IMR-90 (cell line): ENCODE data around the gene DNAAF3. TPM values are rescaled to one million over a fixed set of nuclear protein-coding genes. Genes with fewer than 3 reads are reported as not detected.

Source experiments
- ATAC-seq: fragments of 200-7000 bp; cut with Tn5 transposase; 2 replicates; pipeline ENCODE4 v1.9.1; 2020; ENCODE audit warnings: low read depth, mild to moderate bottlenecking, moderate library complexity
- BruUV-seq: library from RNA; stranded (reverse); fragments of 400-500 nt; replicated peaks from 2 replicates; lab custom pipeline; 2021; lab: Mats Ljungman, UMichigan
- CTCF ChIA-PET: fragments of 300-600 bp; formaldehyde crosslinking; extraction: SDS; loops from one replicate; lab custom pipeline; 2021; ENCODE audit warnings: antibody characterized with exemption; lab: Yijun Ruan, JAX
- POLR2A ChIA-PET: fragments of 300-600 bp; sonication (Branson Sonifier 250); formaldehyde crosslinking; loops from one replicate; lab custom pipeline; 2022; ENCODE audit warnings: antibody characterized with exemption; ENCODE audit not compliant: unreplicated experiment; lab: Charles Lee
- DNase-seq: peaks from one replicate; pipeline ENCODE4 v3.0.0; 2013
- H2AFZ ChIP-seq: replicated peaks from 2 replicates; pipeline ENCODE3; 2013; ENCODE audit warnings: low read length, mild to moderate bottlenecking; ENCODE audit not compliant: poor library complexity
- H2AK5ac ChIP-seq: 2 replicates; pipeline ENCODE4 v1.6.1; 2013; ENCODE audit warnings: low read depth, low read length, inconsistent platforms
- H2AK9ac ChIP-seq: replicated peaks from 2 replicates; pipeline ENCODE3; 2013; ENCODE audit warnings: mild to moderate bottlenecking, low read depth, low read length, moderate library complexity; ENCODE audit not compliant: poor library complexity
- H2BK120ac ChIP-seq: 2 replicates; pipeline ENCODE4 v1.6.1; 2013; ENCODE audit warnings: low read depth, low read length, inconsistent platforms
- H2BK15ac ChIP-seq: 3 replicates; pipeline ENCODE4 v1.6.1; 2013; ENCODE audit warnings: low read depth, low read length, inconsistent platforms
- H2BK20ac ChIP-seq: 2 replicates; pipeline ENCODE4 v1.6.1; 2013; ENCODE audit warnings: low read depth, mild to moderate bottlenecking, inconsistent platforms, low read length, moderate library complexity
- H2BK5ac ChIP-seq: 2 replicates; pipeline ENCODE4 v1.6.1; 2013; ENCODE audit warnings: mild to moderate bottlenecking, low read depth, low read length, inconsistent platforms; ENCODE audit not compliant: poor library complexity, severe bottlenecking
- H3K14ac ChIP-seq: replicated peaks from 2 replicates; pipeline ENCODE4 v1.6.1; 2013; ENCODE audit warnings: low read depth, low read length, inconsistent platforms
- H3K18ac ChIP-seq: 2 replicates; pipeline ENCODE4 v1.6.1; 2013; ENCODE audit warnings: low read depth, low read length, control low read depth
- H3K23ac ChIP-seq: 2 replicates; pipeline ENCODE4 v1.6.1; 2013; ENCODE audit warnings: low read depth, low read length, inconsistent platforms
- H3K27ac ChIP-seq: 2 replicates; pipeline ENCODE4 v1.5.1; 2013; ENCODE audit warnings: mild to moderate bottlenecking, control low read depth, low read length; ENCODE audit not compliant: insufficient read depth
- H3K27me3 ChIP-seq: 2 replicates; pipeline ENCODE4 v1.6.1; 2013; ENCODE audit warnings: low read length; ENCODE audit not compliant: control insufficient read depth, insufficient read depth
- H3K36me3 ChIP-seq: 2 replicates; pipeline ENCODE4 v1.6.1; 2013; ENCODE audit warnings: low read length, mixed read lengths; ENCODE audit not compliant: control insufficient read depth, insufficient read depth
- H3K4ac ChIP-seq: 2 replicates; pipeline ENCODE4 v1.6.1; 2013; ENCODE audit warnings: low read depth, low read length, inconsistent platforms
- H3K4me1 ChIP-seq: 2 replicates; pipeline ENCODE4 v1.6.1; 2013; ENCODE audit warnings: low read length, mixed read lengths; ENCODE audit not compliant: control insufficient read depth, insufficient read depth
- H3K4me2 ChIP-seq: 2 replicates; pipeline ENCODE4 v1.6.1; 2013; ENCODE audit warnings: low read depth, mild to moderate bottlenecking, control low read depth, low read length, moderate library complexity
- H3K4me3 ChIP-seq: 2 replicates; pipeline ENCODE4 v1.5.1; 2013; ENCODE audit warnings: low read depth, mild to moderate bottlenecking, control low read depth, low read length, moderate library complexity; ENCODE audit not compliant: insufficient read depth
- H3K56ac ChIP-seq: 2 replicates; pipeline ENCODE4 v1.6.1; 2013; ENCODE audit warnings: low read length, inconsistent platforms; ENCODE audit not compliant: insufficient read depth; ENCODE audit errors: extremely low read depth
- H3K79me1 ChIP-seq, 2 experiments: 2 replicates each; pipeline ENCODE4 v1.6.1; 2013; ENCODE audit warnings: low read length in 2 of 2, inconsistent platforms in 1 of 2, low read depth in 1 of 2
- H3K9ac ChIP-seq: 2 replicates; pipeline ENCODE4 v1.6.1; 2013; ENCODE audit warnings: low read depth, low read length, control low read depth
- H3K9me1 ChIP-seq: 2 replicates; pipeline ENCODE4 v1.6.1; 2013; ENCODE audit warnings: low read length, inconsistent platforms; ENCODE audit not compliant: insufficient read depth
- H3K9me3 ChIP-seq: 2 replicates; pipeline ENCODE4 v1.6.1; 2013; ENCODE audit warnings: low read length; ENCODE audit not compliant: control insufficient read depth, insufficient read depth
- H4K20me1 ChIP-seq: 2 replicates; pipeline ENCODE4 v1.6.1; 2013; ENCODE audit warnings: low read length, inconsistent platforms; ENCODE audit not compliant: insufficient read depth
- H4K5ac ChIP-seq: 2 replicates; pipeline ENCODE4 v1.6.1; 2013; ENCODE audit warnings: mild to moderate bottlenecking, low read depth, low read length, control low read depth
- H4K8ac ChIP-seq, 2 experiments: 2 replicates each; pipeline ENCODE4 v1.6.1; 2013; ENCODE audit warnings: low read depth in 2 of 2, low read length in 2 of 2, control low read depth in 1 of 2, inconsistent platforms in 1 of 2
- H4K91ac ChIP-seq: 2 replicates; pipeline ENCODE4 v1.6.1; 2013; ENCODE audit warnings: low read depth, low read length, inconsistent platforms; ENCODE audit not compliant: insufficient read depth
- CEBPB ChIP-seq: IDR thresholded peaks from 2 replicates; pipeline ENCODE4 v1.6.1; 2012; ENCODE audit warnings: low read depth, low read length, improper control_type of control experiment
- CHD1 ChIP-seq: IDR thresholded peaks from 2 replicates; pipeline ENCODE4 v1.6.1; 2012; ENCODE audit warnings: low read depth, low read length, improper control_type of control experiment
- CTCF ChIP-seq: conservative IDR thresholded peaks from 2 replicates; pipeline ENCODE4 v1.5.1; 2012; ENCODE audit warnings: mild to moderate bottlenecking, low read depth, low read length, improper control_type of control experiment
- FOS ChIP-seq: fragments of 150-350 bp; IDR thresholded peaks from 2 replicates; pipeline ENCODE4 v1.6.1; 2016; ENCODE audit warnings: low read depth, low read length
- MAFK ChIP-seq: IDR thresholded peaks from 2 replicates; pipeline ENCODE4 v1.6.1; 2012; ENCODE audit warnings: low read depth, low read length, improper control_type of control experiment
- MAZ ChIP-seq: IDR thresholded peaks from 2 replicates; pipeline ENCODE4 v1.6.1; 2012; ENCODE audit warnings: low read depth, mild to moderate bottlenecking, low read length, improper control_type of control experiment, moderate library complexity, borderline replicate concordance
- MXI1 ChIP-seq: IDR thresholded peaks from 2 replicates; pipeline ENCODE4 v1.6.1; 2012; ENCODE audit warnings: low read depth, mild to moderate bottlenecking, low read length, moderate library complexity, borderline replicate concordance
- NFE2L2 ChIP-seq: fragments of 150-350 bp; IDR thresholded peaks from 2 replicates; pipeline ENCODE4 v1.6.1; 2016; ENCODE audit warnings: low read depth, mild to moderate bottlenecking, low read length
- RAD21 ChIP-seq: IDR thresholded peaks from 2 replicates; pipeline ENCODE4 v1.6.1; 2012; ENCODE audit warnings: low read length, improper control_type of control experiment
- RCOR1 ChIP-seq: IDR thresholded peaks from 2 replicates; pipeline ENCODE4 v1.6.1; 2012; ENCODE audit warnings: mild to moderate bottlenecking, low read length, improper control_type of control experiment; ENCODE audit not compliant: insufficient replicate concordance
- RFX5 ChIP-seq: IDR thresholded peaks from 2 replicates; pipeline ENCODE4 v1.8.0; 2012; ENCODE audit warnings: low read depth, mild to moderate bottlenecking, low read length, moderate library complexity
- USF2 ChIP-seq: fragments of 150-350 bp; IDR thresholded peaks from 2 replicates; pipeline ENCODE4 v1.6.1; 2017; ENCODE audit warnings: mild to moderate bottlenecking, antibody characterized with exemption, low read length, low read depth
- WGBS, 2 experiments: methylation state at CpG; one replicate each; pipeline versions ENCODE4 v1.1.5 to v1.1.7; 2013; ENCODE audit warnings: missing lambda C conversion rate in 2 of 2; ENCODE audit not compliant: insufficient read length in 1 of 2; ENCODE audit errors: extremely low coverage in 2 of 2; 5-methylcytosine and 5-hydroxymethylcytosine counted together
- dilution Hi-C: fragments of 300-500 bp; cut with HindIII; formaldehyde crosslinking; loops from one replicate; pipeline ENCODE4 v1.14.3; 2018; ENCODE audit warnings: low sequenced_read_pairs; ENCODE audit not compliant: unreplicated experiment
- in situ Hi-C: fragments of 300-500 bp; cut with MboI; formaldehyde crosslinking; loops from 3 replicates; pipeline ENCODE4 v1.14.3; 2019; ENCODE audit warnings: low sequenced_read_pairs, inconsistent platforms, mixed read lengths
- intact Hi-C: fragments of 100-400 bp; cut with micrococcal nuclease; formaldehyde crosslinking; loops from 2 replicates; pipeline ENCODE4 v1.10.0; 2022
- polyA plus RNA-seq, 3 experiments: library from polyadenylated mRNA; depleted of rRNA; stranded (reverse); fragments of >200 nt; gene quantifications; 2 replicates each; pipeline ENCODE4 v1.2.3, GENCODE V29; 2012; ENCODE audit warnings: low replicate concordance in 1 of 3
- total RNA-seq: library from RNA; depleted of rRNA; stranded (reverse); fragments of >200 nt; gene quantifications from 2 replicates; pipeline ENCODE4 v1.2.3, GENCODE V29; 2012

DNAAF3 gene
- total and polyA plus RNA-seq, 2 of the 4 experiments (the other 2 are of a cell fraction) = 0.34 TPM; not detected in 1

- TF ChIP-seq MAZ (no peak), RAD21 (no peak), CHD1 (no peak), NFE2L2 (no peak), MXI1 (no peak), USF2 (no peak), CTCF (no peak), RCOR1 (no peak), FOS (no peak), CEBPB (no peak), MAFK (no peak), RFX5 (no peak)
- H3K18ac ChIP-seq = no peak overlapping the region
- no peak overlapping the region for H3K27ac ChIP-seq
- H2AK9ac ChIP-seq = no peak overlapping the region
- H3K23ac ChIP-seq = no peak overlapping the region
- no peaks in the 10 kb centered on the region; the same call in 1 of the 2 replicates for H3K27me3 ChIP-seq
- DNase-seq = no peak
- WGBS, 2 experiments = 56% methylated on average over 4 of the region's 12 CpGs; no CpG with 5 or more reads in 1 of the 2 experiments
- no peak overlapping the region for H4K91ac ChIP-seq
- H4K5ac ChIP-seq = no peak overlapping the region
- H3K36me3 ChIP-seq = no peaks in the 10 kb centered on the region
- H3K4me2 ChIP-seq = no peak overlapping the region
- ChIA-PET POLR2A (interaction anchor here (0.7 kb wide), 1 partner anchor 11 kb away, joined by 6 read pairs; no protein-coding TSS in a partner anchor), CTCF (no interaction called here)
- no peaks in the 10 kb centered on the region for H4K20me1 ChIP-seq
- H3K9ac ChIP-seq = no peak overlapping the region
- in situ Hi-C loops = no loop called here
- H3K56ac ChIP-seq = no peak overlapping the region
- dilution Hi-C loops = no loop called here
- H4K8ac ChIP-seq = no peak overlapping the region
- no peaks in the 10 kb centered on the region for H3K4me1 ChIP-seq
- H2AFZ ChIP-seq = no peak overlapping the region
- H3K4ac ChIP-seq = no peak overlapping the region
- no peak overlapping the region for H3K4me3 ChIP-seq
- H2BK120ac ChIP-seq = no peak overlapping the region
- BruUV-seq = no TSS peak
- no peaks in the 10 kb centered on the region for H3K79me1 ChIP-seq
- H3K14ac ChIP-seq = no peak overlapping the region
- no peaks in the 10 kb centered on the region for H3K9me3 ChIP-seq
- intact Hi-C loops = no loop called here
- no peak overlapping the region for H2BK5ac ChIP-seq
- no peak overlapping the region for H2BK15ac ChIP-seq
- ATAC-seq = no peak
- peaks cover 3% of the 10 kb centered on the region; the same call in 1 of the 2 replicates for H3K9me1 ChIP-seq
- H2AK5ac ChIP-seq = no peak overlapping the region
- no peak overlapping the region for H2BK20ac ChIP-seq
Measured at GRCh38 chr19:55193481-55193880, 27.1 kb upstream of the DNAAF3 start.
